ENCODE results near the gene MYZAP. TPM values are rescaled to one million over a fixed set of nuclear protein-coding genes. Genes with fewer than 3 reads are reported as not detected.

The MYZAP gene
- total and polyA plus RNA-seq, 10 of the 15 experiments (the other 5 are each of a cell fraction or from before 2014, with no cell fraction given) = not detected

DNA sequence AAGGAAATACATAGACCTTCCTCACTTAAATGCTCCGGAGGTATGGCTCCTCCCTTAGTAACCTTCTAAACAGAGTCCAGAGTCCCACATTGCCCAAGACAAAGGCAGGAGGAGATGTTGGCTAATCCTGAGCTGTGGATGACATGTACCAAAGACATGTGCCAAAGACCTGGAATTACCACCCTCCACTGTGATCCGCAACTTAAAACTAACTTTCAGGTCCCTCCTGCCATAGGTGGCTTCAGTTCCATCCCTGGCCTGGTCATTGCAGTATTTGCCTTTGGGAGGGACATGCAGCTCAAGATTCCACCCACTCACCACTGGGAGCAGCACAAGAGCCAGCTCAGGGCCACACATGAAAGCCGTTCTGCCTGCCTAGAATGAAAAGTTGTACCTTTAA lies 28.0 kb downstream of the MYZAP start:
- ChIA-PET POLR2A (no interaction called here), SMC1A (ENCODE audit: uncharacterized antibody, unreplicated experiment) (interaction anchor here (1.9 kb wide), 1 partner anchor 10 kb away, joined by 5 read pairs; no protein-coding TSS in a partner anchor), RAD21 (ENCODE audit: unreplicated experiment) (no interaction called here), CTCF (interaction anchor here (0.6 kb wide), 1 partner anchor 131 kb away, joined by 4 read pairs; no protein-coding TSS in a partner anchor)
- H4K20me1 ChIP-seq (ENCODE audit: control insufficient read depth, insufficient read depth) = no peaks in the 10 kb centered on the region
- H3K79me2 ChIP-seq (ENCODE audit: control insufficient read depth, insufficient read depth, low read length) = no peaks in the 10 kb centered on the region
- intact Hi-C loops (cut with micrococcal nuclease; ENCODE audit: unreplicated experiment) (no loop called here), in situ Hi-C loops (cut with MboI) (no loop called here)
- no peaks in the 10 kb centered on the region for H3K36me3 ChIP-seq (ENCODE audit: control insufficient read depth in 2 of 2, insufficient read depth in 2 of 2, low read length in 1 of 2)
- no peak overlapping the region for H3K9ac ChIP-seq (ENCODE audit: control insufficient read depth, insufficient read depth, low read length)
- no TSS peak for BruUV-seq (replicated peaks)
- DNase-seq (ENCODE audit: low read depth, low spot score) (no peak), ATAC-seq (no peak), FAIRE-seq (no peak)
- peaks cover 0 to 3% of the 10 kb centered on the region in 2 experiments; a peak in 1 of 4 replicates for H3K27me3 ChIP-seq (replicated peaks in 1 of 2; ENCODE audit: control insufficient read depth in 2 of 2, insufficient read depth in 2 of 2, low read length in 1 of 2)
- TF ChIP-seq BCL11A (IDR thresholded peaks at IDR 0.05; ENCODE audit: low read depth, low read length) = no peak
- H3K9me3 ChIP-seq (replicated peaks; ENCODE audit: control insufficient read depth, insufficient read depth, low read length) = no peaks in the 10 kb centered on the region
- WGBS (ENCODE audit: insufficient coverage, insufficient replicate concordance, low lambda C conversion rate, missing lambda C conversion rate) = 44% methylated on average over 3 of the region's 3 CpGs
- no peak overlapping the region for H3K4me3 ChIP-seq
- H3K4me1 ChIP-seq (ENCODE audit: control insufficient read depth, insufficient read depth, low read length) = no peaks in the 10 kb centered on the region
- no peak overlapping the region for H3K4me2 ChIP-seq (ENCODE audit: control insufficient read depth, insufficient read depth)
- no peak overlapping the region for H3K27ac ChIP-seq (ENCODE audit: control insufficient read depth, insufficient read depth)
- no peak overlapping the region for H2AFZ ChIP-seq (ENCODE audit: control insufficient read depth, low read depth, low read length)

DNA sequence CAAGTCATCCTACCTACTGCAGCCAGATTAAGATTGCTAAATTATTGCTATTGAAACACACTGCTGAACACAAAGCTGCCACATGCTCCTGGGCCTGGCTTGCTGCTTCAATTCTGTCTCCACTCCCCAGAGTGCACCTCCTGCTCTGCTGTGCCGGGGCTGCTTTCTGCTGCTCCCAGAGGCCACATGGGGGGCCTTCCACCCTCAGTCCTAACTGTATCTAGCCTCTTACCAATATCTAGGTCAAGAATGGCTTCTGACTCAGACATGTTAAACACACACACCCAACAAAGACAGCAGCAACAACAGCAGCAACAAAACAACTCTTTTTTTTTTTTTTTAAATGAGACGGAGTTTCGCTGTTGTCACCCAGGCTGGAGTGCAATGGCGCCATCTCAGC lies 33.0 kb downstream of the MYZAP start:
- no peak overlapping the region for H3K27ac ChIP-seq (ENCODE audit: control insufficient read depth, insufficient read depth)
- intact Hi-C loops (cut with micrococcal nuclease; ENCODE audit: unreplicated experiment) = no loop called here
- no peak overlapping the region for H3K4me2 ChIP-seq (ENCODE audit: control insufficient read depth, insufficient read depth)
- TF ChIP-seq SMARCA5 (IDR thresholded peaks at IDR 0.05) = no peak
- TF ChIP-seq, protein P1, sequence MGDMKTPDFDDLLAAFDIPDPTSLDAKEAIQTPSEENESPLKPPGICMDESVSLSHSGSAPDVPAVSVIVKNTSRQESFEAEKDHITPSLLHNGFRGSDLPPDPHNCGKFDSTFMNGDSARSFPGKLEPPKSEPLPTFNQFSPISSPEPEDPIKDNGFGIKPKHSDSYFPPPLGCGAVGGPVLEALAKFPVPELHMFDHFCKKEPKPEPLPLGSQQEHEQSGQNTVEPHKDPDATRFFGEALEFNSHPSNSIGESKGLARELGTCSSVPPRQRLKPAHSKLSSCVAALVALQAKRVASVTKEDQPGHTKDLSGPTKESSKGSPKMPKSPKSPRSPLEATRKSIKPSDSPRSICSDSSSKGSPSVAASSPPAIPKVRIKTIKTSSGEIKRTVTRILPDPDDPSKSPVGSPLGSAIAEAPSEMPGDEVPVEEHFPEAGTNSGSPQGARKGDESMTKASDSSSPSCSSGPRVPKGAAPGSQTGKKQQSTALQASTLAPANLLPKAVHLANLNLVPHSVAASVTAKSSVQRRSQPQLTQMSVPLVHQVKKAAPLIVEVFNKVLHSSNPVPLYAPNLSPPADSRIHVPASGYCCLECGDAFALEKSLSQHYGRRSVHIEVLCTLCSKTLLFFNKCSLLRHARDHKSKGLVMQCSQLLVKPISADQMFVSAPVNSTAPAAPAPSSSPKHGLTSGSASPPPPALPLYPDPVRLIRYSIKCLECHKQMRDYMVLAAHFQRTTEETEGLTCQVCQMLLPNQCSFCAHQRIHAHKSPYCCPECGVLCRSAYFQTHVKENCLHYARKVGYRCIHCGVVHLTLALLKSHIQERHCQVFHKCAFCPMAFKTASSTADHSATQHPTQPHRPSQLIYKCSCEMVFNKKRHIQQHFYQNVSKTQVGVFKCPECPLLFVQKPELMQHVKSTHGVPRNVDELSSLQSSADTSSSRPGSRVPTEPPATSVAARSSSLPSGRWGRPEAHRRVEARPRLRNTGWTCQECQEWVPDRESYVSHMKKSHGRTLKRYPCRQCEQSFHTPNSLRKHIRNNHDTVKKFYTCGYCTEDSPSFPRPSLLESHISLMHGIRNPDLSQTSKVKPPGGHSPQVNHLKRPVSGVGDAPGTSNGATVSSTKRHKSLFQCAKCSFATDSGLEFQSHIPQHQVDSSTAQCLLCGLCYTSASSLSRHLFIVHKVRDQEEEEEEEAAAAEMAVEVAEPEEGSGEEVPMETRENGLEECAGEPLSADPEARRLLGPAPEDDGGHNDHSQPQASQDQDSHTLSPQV (IDR thresholded peaks at IDR 0.05) = no peak
- no peak for TF ChIP-seq NR2C2 (IDR thresholded peaks at IDR 0.05; ENCODE audit: borderline replicate concordance, control insufficient read depth, insufficient read length, low read depth)
- TF ChIP-seq RELA (IDR thresholded peaks at IDR 0.05; ENCODE audit: borderline replicate concordance, partially characterized antibody) = no peak
- TF ChIP-seq CREM (IDR thresholded peaks at IDR 0.05; ENCODE audit: low read depth) = no peak
- TF ChIP-seq, protein P2, sequence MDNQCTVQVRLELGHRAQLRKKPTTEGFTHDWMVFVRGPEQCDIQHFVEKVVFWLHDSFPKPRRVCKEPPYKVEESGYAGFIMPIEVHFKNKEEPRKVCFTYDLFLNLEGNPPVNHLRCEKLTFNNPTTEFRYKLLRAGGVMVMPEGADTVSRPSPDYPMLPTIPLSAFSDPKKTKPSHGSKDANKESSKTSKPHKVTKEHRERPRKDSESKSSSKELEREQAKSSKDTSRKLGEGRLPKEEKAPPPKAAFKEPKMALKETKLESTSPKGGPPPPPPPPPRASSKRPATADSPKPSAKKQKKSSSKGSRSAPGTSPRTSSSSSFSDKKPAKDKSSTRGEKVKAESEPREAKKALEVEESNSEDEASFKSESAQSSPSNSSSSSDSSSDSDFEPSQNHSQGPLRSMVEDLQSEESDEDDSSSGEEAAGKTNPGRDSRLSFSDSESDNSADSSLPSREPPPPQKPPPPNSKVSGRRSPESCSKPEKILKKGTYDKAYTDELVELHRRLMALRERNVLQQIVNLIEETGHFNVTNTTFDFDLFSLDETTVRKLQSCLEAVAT (IDR thresholded peaks at IDR 0.05) = no peak
- TF ChIP-seq TARDBP (IDR thresholded peaks at IDR 0.05; ENCODE audit: borderline replicate concordance) = no peak
- no peak for TF ChIP-seq RBBP5 (conservative IDR thresholded peaks at IDR 0.05)
- TF ChIP-seq, protein P3, sequence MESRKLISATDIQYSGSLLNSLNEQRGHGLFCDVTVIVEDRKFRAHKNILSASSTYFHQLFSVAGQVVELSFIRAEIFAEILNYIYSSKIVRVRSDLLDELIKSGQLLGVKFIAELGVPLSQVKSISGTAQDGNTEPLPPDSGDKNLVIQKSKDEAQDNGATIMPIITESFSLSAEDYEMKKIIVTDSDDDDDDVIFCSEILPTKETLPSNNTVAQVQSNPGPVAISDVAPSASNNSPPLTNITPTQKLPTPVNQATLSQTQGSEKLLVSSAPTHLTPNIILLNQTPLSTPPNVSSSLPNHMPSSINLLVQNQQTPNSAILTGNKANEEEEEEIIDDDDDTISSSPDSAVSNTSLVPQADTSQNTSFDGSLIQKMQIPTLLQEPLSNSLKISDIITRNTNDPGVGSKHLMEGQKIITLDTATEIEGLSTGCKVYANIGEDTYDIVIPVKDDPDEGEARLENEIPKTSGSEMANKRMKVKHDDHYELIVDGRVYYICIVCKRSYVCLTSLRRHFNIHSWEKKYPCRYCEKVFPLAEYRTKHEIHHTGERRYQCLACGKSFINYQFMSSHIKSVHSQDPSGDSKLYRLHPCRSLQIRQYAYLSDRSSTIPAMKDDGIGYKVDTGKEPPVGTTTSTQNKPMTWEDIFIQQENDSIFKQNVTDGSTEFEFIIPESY (IDR thresholded peaks at IDR 0.05) = no peak
- TF ChIP-seq, protein P4, sequence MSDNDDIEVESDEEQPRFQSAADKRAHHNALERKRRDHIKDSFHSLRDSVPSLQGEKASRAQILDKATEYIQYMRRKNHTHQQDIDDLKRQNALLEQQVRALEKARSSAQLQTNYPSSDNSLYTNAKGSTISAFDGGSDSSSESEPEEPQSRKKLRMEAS (IDR thresholded peaks at IDR 0.05; ENCODE audit: low read depth, low read length) = no peak
- FAIRE-seq = no peak
- BruUV-seq (replicated peaks) = no TSS peak
- no peaks in the 10 kb centered on the region for H3K9me3 ChIP-seq (replicated peaks; ENCODE audit: control insufficient read depth, insufficient read depth, low read length)
- H3K4me1 ChIP-seq (ENCODE audit: control insufficient read depth, insufficient read depth, low read length) = no peaks in the 10 kb centered on the region
- RAD21 ChIA-PET (ENCODE audit: unreplicated experiment) = no interaction called here
- no peak for ATAC-seq
- 68% methylated on average over 4 of the region's 4 CpGs for WGBS (ENCODE audit: insufficient coverage, insufficient replicate concordance, low lambda C conversion rate, missing lambda C conversion rate)
- in situ Hi-C loops (cut with MboI) = no loop called here
- H3K36me3 ChIP-seq (ENCODE audit: control insufficient read depth in 2 of 2, insufficient read depth in 2 of 2, low read length in 1 of 2) = no peaks in the 10 kb centered on the region
- DNase-seq (ENCODE audit: low read depth, low spot score) = no peak
- POLR2A ChIA-PET = no interaction called here
- no peak overlapping the region for H3K9ac ChIP-seq (ENCODE audit: control insufficient read depth, insufficient read depth, low read length)
- H4K20me1 ChIP-seq (ENCODE audit: control insufficient read depth, insufficient read depth) = no peaks in the 10 kb centered on the region
- no peaks in the 10 kb centered on the region; a peak in 1 of 4 replicates for H3K27me3 ChIP-seq (replicated peaks in 1 of 2; ENCODE audit: control insufficient read depth in 2 of 2, insufficient read depth in 2 of 2, low read length in 1 of 2)
- no peak overlapping the region for H3K4me3 ChIP-seq
- no peak overlapping the region for H2AFZ ChIP-seq (ENCODE audit: control insufficient read depth, low read depth, low read length)
- CTCF ChIA-PET = interaction anchor here (0.6 kb wide), 1 partner anchor 480 kb away, joined by 3 read pairs; no protein-coding TSS in a partner anchor
- SMC1A ChIA-PET (ENCODE audit: uncharacterized antibody, unreplicated experiment) = no interaction called here
- no peaks in the 10 kb centered on the region for H3K79me2 ChIP-seq (ENCODE audit: control insufficient read depth, insufficient read depth, low read length)

Measured in GM12878 (cell line).